T-helper 1 cell treated with Interleukin-12 subunit alpha and Interleukin-12 subunit beta and Interleukin-4 antibody, amounts not matched to agents 30 μg/mL and 1 μg/mL, for 36 hours (primary cell): Measurements from ENCODE around the gene TIGD7.
A peak's percentile ranks its signal among the peaks of the same experiment; 100 is the strongest.
"Not testable (repeated sequence)": the region's sequence is repeated elsewhere in the genome, so short reads cannot be mapped to it uniquely, and the experiment has no call there.

ENCODE experiments used
- H3K27ac Mint-ChIP-seq: one replicate; pipeline ENCODE4 v1.8.0; 2021; ENCODE audit warnings: mild to moderate bottlenecking, mixed read lengths
- H3K27me3 Mint-ChIP-seq: one replicate; pipeline ENCODE4 v1.8.0; 2021; ENCODE audit warnings: low read depth, mixed read lengths
- H3K36me3 Mint-ChIP-seq: one replicate; pipeline ENCODE4 v1.8.0; 2021; ENCODE audit warnings: low read depth, mixed read lengths
- H3K4me1 Mint-ChIP-seq: one replicate; pipeline ENCODE4 v1.8.0; 2021; ENCODE audit warnings: low read depth, mixed read lengths
- H3K4me3 Mint-ChIP-seq: one replicate; pipeline ENCODE4 v1.8.0; 2021; ENCODE audit warnings: mild to moderate bottlenecking, moderate library complexity, mixed read lengths
- H3K9me3 Mint-ChIP-seq: one replicate; pipeline ENCODE4 v1.8.0; 2021; ENCODE audit warnings: mixed read lengths

Gene TIGD7

GRCh38 chr16:3295209-3295608 is 10.0 kb downstream of the TIGD7 start:
- Mint-ChIP-seq H3K9me3 (peaks cover 81% of the 10 kb centered on the region), H3K4me3 (no peak overlapping the region), H3K27me3 (no peaks in the 10 kb centered on the region), H3K36me3 (peaks cover 68% of the 10 kb centered on the region), H3K4me1 (no peaks in the 10 kb centered on the region), H3K27ac (no peak overlapping the region)

DNA sequence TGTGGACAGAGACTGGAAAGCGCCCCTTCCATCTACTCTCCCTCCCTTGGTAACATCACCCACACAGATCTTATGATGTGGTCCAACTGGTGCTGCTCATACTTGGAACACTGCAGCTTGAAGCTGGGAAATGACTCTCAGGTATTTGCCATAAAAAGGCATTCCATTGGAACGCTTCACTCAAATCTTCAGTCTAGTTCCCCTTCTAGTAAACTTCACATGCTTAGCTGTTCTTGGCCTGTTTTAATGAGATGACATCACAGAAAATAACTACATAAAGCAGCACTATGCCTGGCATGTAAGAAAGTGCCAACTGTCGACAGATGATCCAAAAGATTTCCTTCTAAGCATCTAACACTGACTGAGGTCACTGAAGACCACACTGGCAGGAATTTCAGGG is 12.6 kb downstream of the TIGD7 start:
- no peak overlapping the region for H3K4me3 Mint-ChIP-seq
- H3K9me3 Mint-ChIP-seq, result peaks cover 75% of the 10 kb centered on the region
- no peak overlapping the region for H3K27ac Mint-ChIP-seq
- no peaks in the 10 kb centered on the region for H3K4me1 Mint-ChIP-seq
- peaks cover 79% of the 10 kb centered on the region for H3K36me3 Mint-ChIP-seq
- no peaks in the 10 kb centered on the region for H3K27me3 Mint-ChIP-seq

GRCh38 chr16:3289998-3290673 is 15.1 kb downstream of the TIGD7 start:
- H3K9me3 Mint-ChIP-seq, result peaks cover 76% of the 10 kb centered on the region

GRCh38 chr16:3285131-3285530 is 20.1 kb downstream of the TIGD7 start:
- Mint-ChIP-seq H3K27ac (no peak overlapping the region), H3K36me3 (peaks cover 63% of the 10 kb centered on the region), H3K4me1 (peaks cover 17% of the 10 kb centered on the region), H3K4me3 (no peak overlapping the region), H3K27me3 (no peaks in the 10 kb centered on the region), H3K9me3 (peaks cover 45% of the 10 kb centered on the region)

More at GRCh38 chr16:3289998-3290673, 15.1 kb downstream of the TIGD7 start:
- H3K27me3 Mint-ChIP-seq, result no peaks in the 10 kb centered on the region
- no peak overlapping the region for H3K4me3 Mint-ChIP-seq
- peaks cover under 1% of the 10 kb centered on the region for H3K4me1 Mint-ChIP-seq
- peaks cover 88% of the 10 kb centered on the region for H3K36me3 Mint-ChIP-seq
- H3K27ac Mint-ChIP-seq, result no peak overlapping the region

DNA sequence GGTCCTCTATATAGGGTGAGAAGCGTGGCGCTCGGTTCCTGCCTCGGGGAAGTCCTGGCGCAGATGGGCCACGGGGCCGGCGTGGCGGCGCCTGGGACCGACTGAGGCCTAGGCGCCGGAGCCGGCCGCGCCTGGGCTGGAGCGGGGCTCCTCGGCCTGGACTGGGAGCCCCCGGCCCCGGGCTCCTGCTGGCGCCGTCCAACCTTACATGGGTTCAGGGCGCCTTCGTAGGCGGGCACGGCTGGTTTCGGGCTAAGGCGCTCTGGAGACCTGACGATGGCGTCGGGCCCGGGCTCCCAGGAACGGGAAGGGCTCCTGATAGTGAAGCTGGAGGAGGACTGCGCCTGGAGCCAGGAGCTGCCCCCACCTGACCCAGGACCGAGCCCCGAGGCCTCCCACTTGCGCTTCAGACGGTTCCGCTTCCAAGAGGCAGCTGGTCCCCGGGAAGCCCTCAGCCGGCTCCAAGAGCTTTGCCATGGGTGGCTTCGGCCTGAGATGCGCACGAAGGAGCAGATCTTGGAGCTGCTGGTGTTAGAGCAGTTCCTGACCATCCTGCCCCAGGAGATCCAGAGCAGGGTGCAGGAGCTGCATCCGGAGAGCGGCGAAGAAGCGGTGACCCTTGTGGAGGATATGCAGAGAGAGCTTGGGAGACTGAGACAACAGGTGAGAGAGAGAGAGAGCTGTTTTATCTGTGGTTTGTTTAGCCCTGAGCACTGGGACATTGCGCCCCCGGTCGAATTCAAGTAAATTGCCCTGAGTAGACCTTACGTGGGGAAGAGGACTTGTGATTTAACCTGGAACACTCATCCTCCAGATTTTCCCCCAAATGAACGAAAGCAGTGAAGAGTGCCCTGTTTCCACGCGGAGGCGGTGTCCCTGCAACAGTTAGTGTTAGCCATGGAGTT is 21.4 kb downstream of the TIGD7 start:
- H3K27me3 Mint-ChIP-seq, result no peaks in the 10 kb centered on the region
- peaks cover 50% of the 10 kb centered on the region for H3K36me3 Mint-ChIP-seq
- H3K27ac Mint-ChIP-seq, result peak overlapping the region; percentile 94
- peak overlapping the region; percentile 97 for H3K4me3 Mint-ChIP-seq
- H3K4me1 Mint-ChIP-seq, result peaks cover 17% of the 10 kb centered on the region
- peaks cover 36% of the 10 kb centered on the region for H3K9me3 Mint-ChIP-seq

GRCh38 chr16:3282730-3283542 is 22.3 kb downstream of the TIGD7 start, which contains the start of gene ZNF263:
Gene ZNF263 (plus strand): TSS chr16:3283491. CDS start chr16:3283819, 328 bp downstream.
- H3K36me3 Mint-ChIP-seq, result peaks cover 41% of the 10 kb centered on the region
- peaks cover 33% of the 10 kb centered on the region for H3K9me3 Mint-ChIP-seq

DNA sequence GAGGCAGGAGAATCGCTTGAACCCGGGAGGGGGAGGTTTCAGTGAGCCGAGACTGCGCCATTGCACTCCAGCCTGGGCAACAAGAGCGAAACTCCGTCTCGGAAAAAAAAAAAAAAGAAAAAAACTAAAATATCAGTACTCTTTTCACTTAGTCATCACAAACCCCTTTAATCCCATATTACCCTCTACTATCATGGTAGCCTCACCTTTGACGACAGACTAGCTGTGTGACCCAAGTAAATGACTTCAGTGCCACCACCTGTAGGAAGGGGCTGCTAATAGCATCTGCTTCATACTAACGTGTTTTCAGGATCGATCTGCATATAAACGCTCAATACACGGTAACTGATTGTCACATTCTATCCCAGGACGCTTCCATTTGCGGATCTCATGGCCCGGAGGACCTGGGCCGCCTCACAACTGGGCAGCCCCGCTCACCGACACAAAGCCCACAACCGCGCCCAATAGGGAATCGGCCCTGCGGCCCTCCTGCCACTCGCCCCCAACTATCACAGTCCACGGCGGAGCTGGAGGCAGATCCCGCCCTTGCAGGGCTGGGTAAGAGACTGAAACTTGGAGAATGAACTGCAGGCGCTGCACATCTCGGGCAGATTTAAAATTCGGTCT is 23.0 kb downstream of the TIGD7 start:
- Mint-ChIP-seq H3K4me3 (peak overlapping the region; percentile 97), H3K4me1 (peaks cover 17% of the 10 kb centered on the region), H3K36me3 (peaks cover 34% of the 10 kb centered on the region), H3K9me3 (peaks cover 29% of the 10 kb centered on the region), H3K27me3 (peaks cover 11% of the 10 kb centered on the region), H3K27ac (peak overlapping the region; percentile 78)

More at GRCh38 chr16:3282730-3283542, 22.3 kb downstream of the TIGD7 start, which contains the start of gene ZNF263:
- Mint-ChIP-seq H3K27ac (peak within 1 kb of the TSS; percentile 94), H3K4me1 (peaks cover 17% of the 10 kb centered on the region), H3K4me3 (peak within 1 kb of the TSS; percentile 97), H3K27me3 (peaks cover 5% of the 10 kb centered on the region)

DNA sequence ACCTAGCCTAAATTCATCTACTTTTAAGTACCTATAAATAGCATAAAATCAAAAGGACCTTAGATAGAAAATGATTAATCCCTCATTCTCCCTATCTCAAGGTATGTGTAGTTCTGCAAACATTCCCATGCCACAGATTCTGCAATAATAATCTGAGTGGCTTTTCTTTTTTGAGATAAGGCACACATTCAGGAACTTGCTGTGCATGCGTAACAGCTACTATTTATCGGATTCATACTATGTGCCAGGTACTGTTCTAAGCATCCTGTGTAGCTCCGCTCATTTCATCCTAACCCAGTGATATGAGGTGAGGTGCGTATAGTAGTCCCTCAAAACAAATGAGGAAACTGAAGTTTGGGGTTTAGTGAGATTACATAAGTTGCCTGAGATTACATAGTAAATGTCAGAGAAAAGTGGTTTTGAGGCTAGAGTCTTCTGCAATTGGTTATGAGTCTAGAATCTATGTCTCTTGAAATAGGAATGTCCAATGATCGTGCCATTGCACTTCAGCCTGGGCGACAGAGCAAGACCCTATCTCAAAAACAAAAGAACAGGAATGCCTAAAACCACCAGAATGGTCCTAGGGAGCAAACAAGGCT is 23.9 kb downstream of the TIGD7 start:
- Mint-ChIP-seq H3K27me3 (peaks cover 17% of the 10 kb centered on the region), H3K9me3 (peaks cover 32% of the 10 kb centered on the region), H3K27ac (no peak overlapping the region), H3K4me1 (peaks cover 17% of the 10 kb centered on the region), H3K36me3 (peaks cover 28% of the 10 kb centered on the region), H3K4me3 (peak overlapping the region; percentile 17)

DNA sequence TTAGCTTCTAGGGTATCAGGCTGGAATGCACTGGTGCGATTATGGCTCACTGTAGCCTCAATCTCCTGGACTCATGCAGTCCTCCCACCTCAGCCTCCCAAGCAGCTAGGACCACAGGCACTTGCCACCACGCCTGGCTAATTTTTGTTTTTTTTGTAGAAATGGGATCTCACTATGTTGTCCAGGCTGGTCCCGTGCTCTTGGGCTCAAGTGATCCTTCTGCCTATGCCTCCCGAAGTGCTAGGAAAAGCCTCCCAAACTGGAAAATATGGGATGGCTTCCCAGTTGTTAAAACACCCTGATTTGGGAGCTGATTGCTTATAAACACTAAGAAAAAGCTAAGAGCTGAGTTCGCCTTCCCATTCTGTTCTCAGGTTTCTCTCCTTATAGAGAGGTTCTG is 28.6 kb downstream of the TIGD7 start:
- Mint-ChIP-seq H3K27me3 (peaks cover 17% of the 10 kb centered on the region), H3K9me3 (peaks cover 35% of the 10 kb centered on the region), H3K4me1 (no peaks in the 10 kb centered on the region), H3K27ac (no peak overlapping the region), H3K36me3 (no peaks in the 10 kb centered on the region), H3K4me3 (no peak overlapping the region)

GRCh38 chr16:3274947-3275346 is 30.3 kb downstream of the TIGD7 start:
- Mint-ChIP-seq H3K27me3 (peaks cover 17% of the 10 kb centered on the region), H3K27ac (no peak overlapping the region), H3K4me1 (no peaks in the 10 kb centered on the region), H3K36me3 (no peaks in the 10 kb centered on the region), H3K4me3 (no peak overlapping the region), H3K9me3 (peaks cover 32% of the 10 kb centered on the region)

GRCh38 chr16:3274490-3274889 is 30.7 kb downstream of the TIGD7 start:
- H3K4me1 Mint-ChIP-seq, result no peaks in the 10 kb centered on the region
- no peak overlapping the region for H3K4me3 Mint-ChIP-seq
- H3K27ac Mint-ChIP-seq, result no peak overlapping the region
- H3K9me3 Mint-ChIP-seq, result peaks cover 34% of the 10 kb centered on the region
- H3K36me3 Mint-ChIP-seq, result no peaks in the 10 kb centered on the region
- peaks cover 17% of the 10 kb centered on the region for H3K27me3 Mint-ChIP-seq

GRCh38 chr16:3271281-3271680 is 33.9 kb downstream of the TIGD7 start:
- Mint-ChIP-seq H3K36me3 (peaks cover 22% of the 10 kb centered on the region), H3K9me3 (peaks cover 35% of the 10 kb centered on the region)
- H3K27ac Mint-ChIP-seq, H3K4me3 Mint-ChIP-seq, H3K4me1 Mint-ChIP-seq, H3K27me3 Mint-ChIP-seq: not testable (repeated sequence)

DNA sequence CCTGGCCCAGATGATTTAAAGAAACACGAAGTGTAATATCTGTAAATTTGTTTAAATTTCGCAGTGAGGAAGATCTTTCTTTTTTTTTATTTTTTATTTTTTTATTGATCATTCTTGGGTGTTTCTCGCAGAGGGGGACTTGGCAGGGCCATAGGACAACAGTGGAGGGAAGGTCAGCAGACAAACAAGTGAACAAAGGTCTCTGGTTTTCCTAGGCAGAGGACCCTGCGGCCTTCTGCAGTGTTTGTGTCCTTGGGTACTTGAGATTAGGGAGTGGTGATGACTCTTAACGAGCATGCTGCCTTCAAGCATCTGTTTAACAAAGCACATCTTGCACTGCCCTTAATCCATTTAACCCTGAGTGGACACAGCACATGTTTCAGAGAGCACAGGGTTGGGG is 34.5 kb downstream of the TIGD7 start:
- H3K36me3 Mint-ChIP-seq, result peaks cover 23% of the 10 kb centered on the region
- peaks cover 33% of the 10 kb centered on the region for H3K9me3 Mint-ChIP-seq
- H3K27ac Mint-ChIP-seq, H3K27me3 Mint-ChIP-seq, H3K4me3 Mint-ChIP-seq, H3K4me1 Mint-ChIP-seq: not testable (repeated sequence)
